Activated naive CD8-positive, alpha-beta T cell treated with anti-CD3 and anti-CD28 coated beads, Interleukin-2, amount 10 ng/mL, durations not matched to agents 7 days and 5 days (primary cell): Measurements from ENCODE around the gene RAB7A. TPM values are rescaled to one million over a fixed set of nuclear protein-coding genes. Genes with fewer than 3 reads are reported as not detected.

Experiments
- ATAC-seq: fragments of 150-1000 bp; cut with Tn5 transposase; one replicate; pipeline ENCODE4 v1.10.0; 2021; ENCODE audit warnings: low read depth, moderate library complexity
- POLR2A ChIA-PET: fragments of 350-600 bp; sonication (Branson Sonifier 250); formaldehyde crosslinking; loops from one replicate; lab custom pipeline; 2021; ENCODE audit warnings: antibody characterized with exemption; lab: Charles Lee
- DNase-seq: peaks from one replicate; pipeline ENCODE4 v3.0.0; 2021
- H3K27ac Mint-ChIP-seq: one replicate; pipeline ENCODE4 v1.8.0; 2022; ENCODE audit warnings: mild to moderate bottlenecking, mixed read lengths
- H3K27me3 Mint-ChIP-seq: one replicate; pipeline ENCODE4 v1.8.0; 2022; ENCODE audit warnings: mild to moderate bottlenecking, moderate library complexity, mixed read lengths
- H3K36me3 Mint-ChIP-seq: one replicate; pipeline ENCODE4 v1.8.0; 2021; ENCODE audit warnings: mild to moderate bottlenecking, mixed read lengths
- H3K4me1 Mint-ChIP-seq: one replicate; pipeline ENCODE4 v1.8.0; 2021; ENCODE audit warnings: mixed read lengths
- H3K4me3 Mint-ChIP-seq: one replicate; pipeline ENCODE4 v1.8.0; 2022; ENCODE audit warnings: mild to moderate bottlenecking, moderate library complexity, mixed read lengths
- H3K9me3 Mint-ChIP-seq: one replicate; pipeline ENCODE4 v1.8.0; 2021; ENCODE audit warnings: mixed read lengths
- total RNA-seq, 2 experiments: library from RNA; stranded (reverse); gene quantifications; one replicate each; pipeline ENCODE4 v1.2.3, GENCODE V29; 2021

Gene RAB7A
- total RNA-seq, 2 experiments from 2014 or later = 197 to 199 TPM

DNA sequence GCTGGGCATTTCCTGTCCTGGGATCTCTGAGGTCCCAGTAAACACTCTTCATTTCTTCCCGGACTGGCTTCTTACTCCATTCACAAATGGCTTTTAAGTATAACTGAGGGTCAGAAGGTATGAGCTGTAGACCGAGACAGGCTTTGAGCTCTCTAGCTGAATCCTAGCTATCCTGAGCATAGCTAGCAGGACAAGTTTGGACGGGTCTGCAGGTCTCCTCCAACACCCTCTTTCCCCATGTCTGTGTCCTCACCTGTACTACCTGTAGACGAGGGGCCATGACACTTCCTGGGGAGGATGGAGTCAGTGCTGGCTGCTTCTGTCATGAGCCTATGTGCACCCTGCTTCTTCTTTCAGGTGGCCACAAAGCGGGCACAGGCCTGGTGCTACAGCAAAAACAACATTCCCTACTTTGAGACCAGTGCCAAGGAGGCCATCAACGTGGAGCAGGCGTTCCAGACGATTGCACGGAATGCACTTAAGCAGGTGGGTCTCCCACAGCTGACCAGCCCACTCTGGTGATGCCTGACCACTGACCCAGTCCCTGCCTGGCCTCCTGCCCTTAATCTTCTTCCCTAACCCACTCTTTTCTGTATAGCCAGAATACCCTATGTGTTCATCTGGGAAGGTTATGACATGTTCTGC, 81.3 kb downstream of the RAB7A start:
- DNase-seq (no peak), ATAC-seq (no peak)
- peaks cover 19% of the 10 kb centered on the region for H3K36me3 Mint-ChIP-seq
- H3K27ac Mint-ChIP-seq = no peak overlapping the region
- POLR2A ChIA-PET = no interaction called here
- H3K27me3 Mint-ChIP-seq = no peaks in the 10 kb centered on the region
- H3K4me3 Mint-ChIP-seq = no peak overlapping the region
- H3K9me3 Mint-ChIP-seq = no peaks in the 10 kb centered on the region
- peaks cover 35% of the 10 kb centered on the region for H3K4me1 Mint-ChIP-seq

DNA sequence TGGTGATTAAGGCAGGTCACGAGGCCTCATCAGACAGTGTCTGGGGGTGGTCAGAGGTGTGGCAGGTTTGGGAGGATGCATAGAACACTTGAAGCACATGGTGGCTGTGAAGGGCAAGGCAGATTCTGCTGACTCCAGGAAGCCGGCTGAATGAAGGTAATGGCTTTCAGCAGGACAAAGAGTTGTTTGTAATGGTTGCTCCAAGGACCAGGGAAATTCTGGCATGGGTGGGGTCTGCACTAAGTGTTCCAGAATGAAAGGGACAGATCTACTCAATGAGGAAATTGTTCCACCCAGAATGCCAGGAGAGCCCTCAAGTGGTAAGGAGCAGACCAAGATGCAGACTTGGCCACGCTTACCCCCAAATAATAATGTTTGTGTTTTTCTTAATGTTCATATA, 82.7 kb downstream of the RAB7A start:
- Mint-ChIP-seq H3K4me1 (peaks cover 29% of the 10 kb centered on the region), H3K36me3 (peaks cover 26% of the 10 kb centered on the region), H3K27me3 (no peaks in the 10 kb centered on the region), H3K4me3 (no peak overlapping the region), H3K27ac (peak overlapping the region; percentile 13), H3K9me3 (no peaks in the 10 kb centered on the region)
- ATAC-seq (no peak), DNase-seq (no peak)
- POLR2A ChIA-PET = no interaction called here

DNA sequence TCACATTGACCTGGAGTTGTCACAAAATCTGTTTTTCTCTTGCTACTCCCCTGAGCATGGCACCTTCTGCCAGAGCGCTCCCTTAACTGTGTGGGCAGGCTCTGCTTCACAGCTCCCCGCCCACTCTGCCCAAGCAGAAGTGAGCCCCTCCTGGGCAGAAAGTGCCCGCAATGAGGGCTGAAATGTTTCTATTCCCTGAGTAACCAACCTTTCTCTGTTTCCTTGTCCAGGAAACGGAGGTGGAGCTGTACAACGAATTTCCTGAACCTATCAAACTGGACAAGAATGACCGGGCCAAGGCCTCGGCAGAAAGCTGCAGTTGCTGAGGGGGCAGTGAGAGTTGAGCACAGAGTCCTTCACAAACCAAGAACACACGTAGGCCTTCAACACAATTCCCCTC, 87.1 kb downstream of the RAB7A start:
- Mint-ChIP-seq H3K4me1 (peaks cover 6% of the 10 kb centered on the region), H3K27ac (no peak overlapping the region), H3K9me3 (no peaks in the 10 kb centered on the region), H3K27me3 (no peaks in the 10 kb centered on the region), H3K36me3 (peaks cover 42% of the 10 kb centered on the region), H3K4me3 (no peak overlapping the region)
- POLR2A ChIA-PET = no interaction called here
- no peak for DNase-seq
- no peak for ATAC-seq

DNA sequence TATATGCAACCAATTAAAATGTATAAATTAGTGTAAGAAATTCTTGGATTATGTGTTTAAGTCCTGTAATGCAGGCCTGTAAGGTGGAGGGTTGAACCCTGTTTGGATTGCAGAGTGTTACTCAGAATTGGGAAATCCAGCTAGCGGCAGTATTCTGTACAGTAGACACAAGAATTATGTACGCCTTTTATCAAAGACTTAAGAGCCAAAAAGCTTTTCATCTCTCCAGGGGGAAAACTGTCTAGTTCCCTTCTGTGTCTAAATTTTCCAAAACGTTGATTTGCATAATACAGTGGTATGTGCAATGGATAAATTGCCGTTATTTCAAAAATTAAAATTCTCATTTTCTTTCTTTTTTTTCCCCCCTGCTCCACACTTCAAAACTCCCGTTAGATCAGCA, 88.1 kb downstream of the RAB7A start:
- POLR2A ChIA-PET = no interaction called here
- H3K27ac Mint-ChIP-seq = no peak overlapping the region
- no peaks in the 10 kb centered on the region for H3K9me3 Mint-ChIP-seq
- peaks cover 48% of the 10 kb centered on the region for H3K36me3 Mint-ChIP-seq
- H3K4me1 Mint-ChIP-seq = peaks cover 4% of the 10 kb centered on the region
- H3K4me3 Mint-ChIP-seq = no peak overlapping the region
- DNase-seq = no peak
- H3K27me3 Mint-ChIP-seq = no peaks in the 10 kb centered on the region
- ATAC-seq = no peak

DNA sequence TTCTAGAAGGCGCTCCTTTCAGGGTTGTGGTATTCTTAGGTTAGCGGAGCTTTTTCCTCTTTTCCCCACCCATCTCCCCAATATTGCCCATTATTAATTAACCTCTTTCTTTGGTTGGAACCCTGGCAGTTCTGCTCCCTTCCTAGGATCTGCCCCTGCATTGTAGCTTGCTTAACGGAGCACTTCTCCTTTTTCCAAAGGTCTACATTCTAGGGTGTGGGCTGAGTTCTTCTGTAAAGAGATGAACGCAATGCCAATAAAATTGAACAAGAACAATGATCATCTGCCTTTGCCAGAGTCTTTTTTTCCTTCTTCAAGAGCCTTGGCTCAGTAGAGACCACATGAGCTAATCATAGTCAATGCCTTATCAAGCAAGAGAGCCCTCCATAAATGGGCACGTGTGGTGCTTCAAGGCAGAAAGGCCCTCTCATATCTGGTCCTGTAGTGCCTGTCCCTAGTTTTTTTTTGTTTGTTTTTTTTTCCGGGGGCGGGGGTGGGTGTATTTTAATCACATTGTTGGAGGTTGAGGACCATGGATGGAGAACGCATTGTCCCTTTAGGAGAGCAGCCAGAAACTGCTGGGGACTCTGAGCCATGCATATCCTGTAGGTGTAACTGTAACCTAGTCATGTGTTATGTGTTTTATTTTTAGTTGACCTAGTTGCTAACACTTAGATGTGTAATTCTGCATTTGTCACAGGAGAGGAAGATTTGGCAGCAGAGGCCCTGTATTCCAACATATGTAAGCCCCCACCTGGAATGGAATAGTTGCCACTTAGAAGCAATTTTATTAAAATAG, 88.7 kb downstream of the RAB7A start:
- peaks cover 4% of the 10 kb centered on the region for H3K4me1 Mint-ChIP-seq
- ATAC-seq (no peak), DNase-seq (no peak)
- H3K36me3 Mint-ChIP-seq = peaks cover 50% of the 10 kb centered on the region
- H3K9me3 Mint-ChIP-seq = no peaks in the 10 kb centered on the region
- no peak overlapping the region for H3K4me3 Mint-ChIP-seq
- no peaks in the 10 kb centered on the region for H3K27me3 Mint-ChIP-seq
- no peak overlapping the region for H3K27ac Mint-ChIP-seq
- POLR2A ChIA-PET = no interaction called here

DNA sequence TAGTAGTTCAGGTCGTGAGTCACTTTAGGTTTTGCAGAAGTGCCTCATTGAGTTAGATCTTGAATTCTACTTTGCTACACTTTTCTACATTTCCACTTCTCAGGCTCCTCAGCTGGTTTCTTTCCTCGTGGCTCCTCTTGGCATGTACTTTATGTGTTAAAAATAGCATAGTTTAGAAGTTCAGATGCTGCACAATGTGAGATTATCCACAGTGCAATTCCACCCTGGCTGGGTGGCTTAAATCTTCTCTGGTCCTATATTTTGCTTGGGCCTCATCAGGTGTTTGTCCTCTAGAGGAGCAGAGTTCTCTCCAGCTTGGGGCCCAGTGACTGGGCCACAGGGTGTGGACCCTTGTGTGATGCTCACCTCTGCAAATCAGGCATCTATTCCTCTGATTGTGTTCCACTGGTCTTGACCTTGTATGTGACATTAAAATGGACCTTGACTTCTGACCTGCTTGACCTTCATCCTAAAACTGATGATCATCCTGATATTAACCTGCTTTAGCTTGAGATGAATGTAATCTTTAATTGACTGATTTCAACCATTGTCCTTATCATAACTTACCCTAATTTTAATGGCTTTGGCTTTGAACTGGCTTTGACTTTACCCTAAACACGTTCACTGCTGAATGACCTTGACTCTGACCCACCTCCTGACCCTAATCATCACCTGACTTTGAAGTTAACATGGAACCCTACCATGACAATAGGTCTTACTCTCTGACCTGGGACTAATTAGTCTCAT, 89.5 kb downstream of the RAB7A start:
- ATAC-seq = no peak
- H3K27ac Mint-ChIP-seq = no peak overlapping the region

DNA sequence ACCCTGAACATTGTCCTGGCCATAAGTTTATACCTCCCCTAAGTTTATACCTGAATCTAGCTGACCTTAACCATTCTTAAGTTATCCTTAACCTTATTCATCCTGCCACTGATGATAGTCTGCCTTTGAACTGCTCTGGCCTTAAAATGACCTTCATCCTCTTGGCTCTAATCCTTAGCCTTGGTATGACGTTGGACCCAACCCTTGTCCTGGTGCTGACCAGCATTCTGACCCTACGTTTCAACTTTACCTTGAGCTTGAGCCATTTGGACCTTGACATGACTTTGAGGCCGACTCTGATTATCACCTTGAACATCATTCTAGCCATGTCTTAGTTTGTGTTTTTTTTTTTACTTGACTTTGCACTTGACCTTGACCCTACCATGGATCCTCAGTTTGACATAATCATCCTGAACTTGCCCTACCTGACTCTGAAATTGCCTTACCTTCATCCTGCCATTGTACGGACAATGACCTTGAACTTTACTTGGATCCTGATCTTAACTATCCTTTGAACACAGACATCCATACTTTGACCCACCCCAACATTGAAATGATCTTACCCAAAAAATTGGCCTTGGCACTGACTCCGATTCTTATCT, 92.3 kb downstream of the RAB7A start:
- Mint-ChIP-seq H3K4me1 (peaks cover 2% of the 10 kb centered on the region), H3K27me3 (no peaks in the 10 kb centered on the region), H3K4me3 (no peak overlapping the region), H3K9me3 (no peaks in the 10 kb centered on the region), H3K27ac (no peak overlapping the region), H3K36me3 (peaks cover 45% of the 10 kb centered on the region)
- POLR2A ChIA-PET = no interaction called here
- ATAC-seq (no peak), DNase-seq (no peak)

More for the DNA sequence above, 89.5 kb downstream of the RAB7A start:
- no peak for DNase-seq
- H3K36me3 Mint-ChIP-seq = peaks cover 50% of the 10 kb centered on the region
- H3K9me3 Mint-ChIP-seq = no peaks in the 10 kb centered on the region
- POLR2A ChIA-PET = no interaction called here
- H3K4me3 Mint-ChIP-seq = no peak overlapping the region
- H3K4me1 Mint-ChIP-seq = peaks cover 2% of the 10 kb centered on the region
- H3K27me3 Mint-ChIP-seq = no peaks in the 10 kb centered on the region

DNA sequence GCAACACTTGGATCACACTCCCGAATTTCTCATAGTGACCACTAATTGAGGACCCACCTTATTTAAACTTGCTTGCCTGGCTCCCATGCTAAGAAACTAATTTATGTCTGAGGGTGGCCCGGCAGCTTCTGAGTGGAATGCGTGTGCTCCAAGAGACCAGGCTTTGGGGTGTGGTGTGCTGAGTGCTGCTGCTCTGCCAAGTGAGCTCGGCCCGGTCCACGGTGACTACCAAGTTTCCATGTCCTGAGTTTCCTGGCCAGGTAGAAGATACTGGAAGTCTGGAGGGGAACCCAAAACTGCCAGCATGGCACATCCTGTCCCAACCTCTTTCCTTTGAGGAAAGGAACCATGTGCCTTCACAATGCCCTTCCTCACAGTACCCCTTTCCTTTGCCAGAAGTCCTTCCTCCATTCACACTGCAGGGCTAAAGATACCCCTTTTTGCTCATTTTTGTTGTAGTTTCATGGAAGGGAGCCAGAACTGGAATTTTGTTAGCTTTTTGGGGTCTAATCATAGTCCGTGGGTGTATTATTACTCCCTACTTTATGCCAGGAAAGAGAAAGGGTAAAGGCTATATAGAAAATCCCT, 94.4 kb downstream of the RAB7A start:
- H3K4me1 Mint-ChIP-seq = no peaks in the 10 kb centered on the region
- no peak overlapping the region for H3K27ac Mint-ChIP-seq
- ATAC-seq = no peak
- H3K4me3 Mint-ChIP-seq = no peak overlapping the region
- DNase-seq = no peak
- H3K36me3 Mint-ChIP-seq = peaks cover 33% of the 10 kb centered on the region
- POLR2A ChIA-PET = no interaction called here
- H3K9me3 Mint-ChIP-seq = no peaks in the 10 kb centered on the region
- no peaks in the 10 kb centered on the region for H3K27me3 Mint-ChIP-seq

DNA sequence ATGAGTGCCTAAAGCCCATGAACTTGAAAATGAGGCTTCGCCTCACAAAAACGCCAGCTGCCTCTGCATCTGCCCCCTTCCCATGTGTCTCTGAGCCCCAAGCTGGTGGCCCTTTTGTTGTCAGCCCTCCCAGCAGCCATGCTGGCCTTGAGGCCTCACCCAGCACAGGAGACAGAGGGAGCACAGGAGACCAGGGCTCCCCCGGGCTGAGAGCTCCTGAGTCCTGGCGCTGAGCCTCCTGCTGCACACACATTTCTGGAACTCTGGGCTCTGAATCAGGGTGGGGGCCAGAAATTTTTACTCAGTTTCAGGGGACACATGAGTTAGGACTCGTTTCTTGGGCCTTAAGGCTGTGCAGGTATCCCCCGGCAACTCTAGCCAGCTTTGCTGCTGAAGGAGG, 97.0 kb downstream of the RAB7A start:
- Mint-ChIP-seq H3K27ac (no peak overlapping the region), H3K4me1 (no peaks in the 10 kb centered on the region), H3K36me3 (peaks cover 14% of the 10 kb centered on the region), H3K4me3 (no peak overlapping the region), H3K27me3 (no peaks in the 10 kb centered on the region), H3K9me3 (no peaks in the 10 kb centered on the region)
- peak; percentile 42 for ATAC-seq
- POLR2A ChIA-PET = no interaction called here
- DNase-seq = no peak

DNA sequence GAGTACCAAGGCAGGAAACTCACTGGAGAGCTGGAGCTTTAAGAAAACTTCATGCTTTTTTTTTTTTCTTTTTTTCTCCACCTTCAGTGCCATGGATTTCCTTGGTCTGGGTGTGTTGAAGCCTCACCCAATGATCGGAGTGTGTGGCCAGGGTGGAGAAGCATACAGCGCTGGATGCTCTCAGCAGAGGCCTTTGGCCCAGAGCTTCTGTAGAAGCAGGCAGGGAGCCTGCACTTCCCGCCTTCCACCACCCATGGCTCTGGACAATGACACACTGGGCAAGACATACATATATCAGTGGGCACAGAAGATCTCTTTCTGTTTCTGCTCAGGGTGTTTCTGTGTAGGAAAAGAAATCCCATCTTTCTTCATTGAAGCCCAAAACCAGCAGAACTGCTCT, 97.6 kb downstream of the RAB7A start:
- Mint-ChIP-seq H3K4me1 (no peaks in the 10 kb centered on the region), H3K27ac (no peak overlapping the region), H3K4me3 (no peak overlapping the region), H3K9me3 (no peaks in the 10 kb centered on the region), H3K27me3 (no peaks in the 10 kb centered on the region), H3K36me3 (peaks cover 8% of the 10 kb centered on the region)
- DNase-seq (no peak), ATAC-seq (no peak)
- POLR2A ChIA-PET = no interaction called here

DNA sequence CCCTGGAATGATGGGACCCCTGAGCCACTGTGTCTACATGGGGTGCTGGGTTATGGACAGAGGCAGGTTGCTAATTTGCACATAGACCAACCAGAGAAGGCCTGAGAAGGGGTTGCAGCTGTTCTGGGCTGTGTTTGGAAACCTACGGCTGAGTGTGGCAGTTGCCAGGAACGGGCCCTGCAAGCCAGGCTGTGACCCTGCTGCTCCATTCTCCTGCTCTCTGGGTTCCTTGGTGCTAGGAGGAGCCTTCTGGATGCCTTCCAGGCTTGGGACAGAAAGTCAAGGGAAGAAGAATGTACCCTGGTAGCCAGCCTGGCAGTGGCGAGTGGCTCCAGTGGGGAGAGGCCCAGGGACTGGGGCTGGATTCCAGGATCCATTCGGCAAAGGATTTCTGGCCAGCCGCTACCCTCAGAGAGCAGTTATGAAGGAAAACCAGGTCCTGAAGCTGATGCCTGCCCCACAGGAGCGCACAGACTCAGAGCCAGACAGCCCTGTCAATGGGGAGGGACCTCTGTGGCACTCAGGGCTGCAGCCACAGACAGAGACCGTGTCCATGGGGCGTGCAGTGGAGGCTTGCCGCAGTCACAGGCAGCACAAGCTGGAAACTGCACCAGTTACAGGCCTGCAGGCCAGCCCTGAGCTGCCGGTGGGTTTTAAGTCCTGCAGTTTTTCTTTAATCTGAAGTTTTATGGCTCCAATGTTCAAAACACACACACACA, 98.3 kb downstream of the RAB7A start:
- Mint-ChIP-seq H3K4me1 (no peaks in the 10 kb centered on the region), H3K27me3 (no peaks in the 10 kb centered on the region), H3K27ac (no peak overlapping the region), H3K36me3 (peaks cover 2% of the 10 kb centered on the region), H3K9me3 (no peaks in the 10 kb centered on the region), H3K4me3 (no peak overlapping the region)
- POLR2A ChIA-PET = no interaction called here
- DNase-seq (no peak), ATAC-seq (no peak)

DNA sequence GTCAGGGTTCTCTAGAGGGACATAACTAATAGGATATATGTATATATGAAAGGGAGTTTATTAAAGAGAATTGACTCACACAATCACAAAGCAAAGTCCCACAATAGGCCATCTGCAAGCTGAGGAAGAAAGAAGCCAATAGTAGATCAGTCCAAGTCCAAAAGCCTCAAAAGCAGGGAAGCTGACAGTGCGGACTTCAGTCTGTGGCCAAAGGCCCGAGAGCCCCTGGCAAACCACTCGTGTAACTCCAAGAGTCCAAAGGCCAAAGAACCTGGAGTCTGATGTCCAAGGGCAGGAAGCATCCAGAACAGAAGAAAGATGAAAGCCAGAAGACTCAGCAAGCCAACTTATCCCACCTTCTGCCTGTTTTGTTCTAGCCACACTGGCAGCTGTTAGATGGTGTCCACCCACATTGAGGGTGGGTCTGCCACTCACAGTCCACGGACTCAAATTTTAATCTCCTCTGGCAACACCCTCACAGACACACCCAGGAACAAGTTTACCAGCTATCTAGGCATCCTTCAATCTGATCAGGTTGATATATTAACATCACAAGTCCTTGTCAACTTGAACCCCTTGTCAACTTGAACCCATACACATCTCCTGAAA, 99.2 kb downstream of the RAB7A start:
- no peak overlapping the region for H3K4me3 Mint-ChIP-seq
- ATAC-seq = no peak
- no peaks in the 10 kb centered on the region for H3K9me3 Mint-ChIP-seq
- H3K27me3 Mint-ChIP-seq = no peaks in the 10 kb centered on the region
- POLR2A ChIA-PET = no interaction called here
- H3K4me1 Mint-ChIP-seq = no peaks in the 10 kb centered on the region
- DNase-seq = no peak
- H3K27ac Mint-ChIP-seq = no peak overlapping the region
- H3K36me3 Mint-ChIP-seq = peaks cover 1% of the 10 kb centered on the region
